HepG2 (cell line): ENCODE results near the gene NKX1-2. TPM values are rescaled to one million over a fixed set of nuclear protein-coding genes. Genes with fewer than 3 reads are reported as not detected.

Source experiments
- GZF1 ChIP-seq: sonication (generic); formaldehyde crosslinking; IDR thresholded peaks from 2 replicates; pipeline ENCODE4 v1.5.1; 2020; ENCODE audit warnings: mild to moderate bottlenecking, missing genetic modification reagents
- JUND ChIP-seq: sonication (generic); formaldehyde crosslinking; IDR thresholded peaks from 2 replicates; pipeline ENCODE4 v1.8.0; 2022; ENCODE audit warnings: mild to moderate bottlenecking, missing genetic modification reagents
- KDM4B ChIP-seq: sonication (generic); formaldehyde crosslinking; IDR thresholded peaks from 2 replicates; pipeline ENCODE4 v1.4.0; 2020; ENCODE audit warnings: missing genetic modification reagents
- NRL ChIP-seq: sonication (generic); formaldehyde crosslinking; IDR thresholded peaks from 2 replicates; pipeline ENCODE4 v1.5.0; 2020; ENCODE audit warnings: missing genetic modification reagents, mild to moderate bottlenecking, moderate library complexity, borderline replicate concordance
- PHF5A ChIP-seq: IDR thresholded peaks from one replicate; pipeline ENCODE4 v1.6.1; 2018; ENCODE audit warnings: low read depth, missing genetic modification reagents; ENCODE audit not compliant: unreplicated experiment
- POLR2AphosphoS5 ChIP-seq: IDR thresholded peaks from 2 replicates; pipeline ENCODE4 v1.6.1; 2012; ENCODE audit warnings: low read depth, low read length
- RAD21 ChIP-seq: fragments of 450-650 bp; formaldehyde crosslinking; IDR thresholded peaks from 2 replicates; pipeline ENCODE4 v1.5.0; 2020; ENCODE audit warnings: mild to moderate bottlenecking
- RXRA ChIP-seq: sonication (generic); formaldehyde crosslinking; IDR thresholded peaks from 2 replicates; pipeline ENCODE4 v1.5.1; 2020; ENCODE audit warnings: missing genetic modification reagents
- SKI ChIP-seq: fragments of 450-650 bp; IDR thresholded peaks from one replicate; pipeline ENCODE4 v1.6.1; 2018; ENCODE audit warnings: mild to moderate bottlenecking; ENCODE audit not compliant: partially characterized antibody
- SMARCC2 ChIP-seq: fragments of 450-650 bp; IDR thresholded peaks from 2 replicates; pipeline ENCODE4 v1.6.1; 2017; ENCODE audit warnings: antibody characterized with exemption, mild to moderate bottlenecking
- SOX6 ChIP-seq, 2 experiments: fragments of 450-650 bp in 1 of 2; sonication (generic) in 1 of 2; formaldehyde crosslinking in 1 of 2; IDR thresholded peaks; 2 replicates each; pipeline versions ENCODE4 v1.4.0 to v1.6.1; 2017 to 2020; ENCODE audit warnings: antibody characterized with exemption in 1 of 2, mild to moderate bottlenecking in 1 of 2, missing genetic modification reagents in 1 of 2
- TAF1 ChIP-seq: sonication (generic); formaldehyde crosslinking; IDR thresholded peaks from 2 replicates; pipeline ENCODE4 v1.4.0; 2020; ENCODE audit warnings: missing genetic modification reagents
- TOE1 ChIP-seq: sonication (generic); formaldehyde crosslinking; IDR thresholded peaks from 2 replicates; pipeline ENCODE4 v1.4.0; 2020; ENCODE audit warnings: mild to moderate bottlenecking, missing genetic modification reagents
- ZNF317 ChIP-seq: sonication (generic); formaldehyde crosslinking; IDR thresholded peaks from 2 replicates; pipeline ENCODE4 v1.5.0; 2020; ENCODE audit warnings: mild to moderate bottlenecking, missing genetic modification reagents
- ZNF362 ChIP-seq: sonication (generic); formaldehyde crosslinking; IDR thresholded peaks from 2 replicates; pipeline ENCODE4 v1.4.0; 2020; ENCODE audit warnings: missing genetic modification reagents, mild to moderate bottlenecking, borderline replicate concordance
- ZNF460 ChIP-seq: sonication (generic); formaldehyde crosslinking; IDR thresholded peaks from 2 replicates; pipeline ENCODE4 v1.5.1; 2020; ENCODE audit warnings: missing genetic modification reagents, mild to moderate bottlenecking, borderline replicate concordance
- ZNF501 ChIP-seq: sonication (generic); formaldehyde crosslinking; IDR thresholded peaks from 2 replicates; pipeline ENCODE4 v1.5.1; 2020; ENCODE audit warnings: mild to moderate bottlenecking, moderate library complexity, missing genetic modification reagents
- ZNF547 ChIP-seq: sonication (generic); formaldehyde crosslinking; IDR thresholded peaks from 2 replicates; pipeline ENCODE4 v1.5.1; 2020; ENCODE audit warnings: mild to moderate bottlenecking, missing genetic modification reagents
- ZNF639 ChIP-seq: conservative IDR thresholded peaks from 2 replicates; pipeline ENCODE4 v1.6.1; 2018; ENCODE audit warnings: missing genetic modification reagents
- ZNF7 ChIP-seq: IDR thresholded peaks from 2 replicates; pipeline ENCODE4 v1.6.1; 2016; ENCODE audit warnings: missing biosample characterization, missing genetic modification reagents
- ZNF773 ChIP-seq: sonication (generic); formaldehyde crosslinking; IDR thresholded peaks from 2 replicates; pipeline ENCODE4 v1.4.0; 2020; ENCODE audit warnings: missing genetic modification reagents, borderline replicate concordance
- polyA plus RNA-seq, 8 experiments: library from polyadenylated mRNA; depleted of rRNA in 3 of 8; stranded (reverse) in 7 of 8; unstranded in 1 of 8; fragments of >200 nt; fragmentation: Illumina TruSeq in 4 of 8; extraction: Trizol in 4 of 8; gene quantifications; 2 replicates each; pipeline versions ENCODE4 v1.2.1 to v1.2.3, GENCODE V29; 2011 to 2016; ENCODE audit warnings: low read depth in 4 of 8, missing spikeins in 1 of 8, mixed read lengths in 1 of 8; ENCODE audit not compliant: insufficient read depth in 1 of 8
- total RNA-seq, 5 experiments: library from RNA; depleted of rRNA; stranded (reverse); fragments of >200 nt; fragmentation: Illumina TruSeq; extraction: Trizol; gene quantifications; 2 replicates each; pipeline ENCODE4 v1.2.3, GENCODE V29; 2016; ENCODE audit warnings: low read depth in 1 of 5
- TF ChIP-seq, protein P1 (sequence below): IDR thresholded peaks from 2 replicates; pipeline ENCODE4 v1.6.1; 2018; ENCODE audit warnings: missing genetic modification reagents

Gene NKX1-2
- total and polyA plus RNA-seq, 2 of the 13 experiments (the other 11 are each of a cell fraction or from before 2014, with no cell fraction given) = not detected

- TF ChIP-seq JUND (CRISPR knock-in tag) (0 out of 2 replicates have a peak, but pooled peaks have one; percentile 25), SMARCC2 (no peak), ZNF7 (CRISPR knock-in tag) (no peak), RAD21 (CRISPR knock-in tag) (peak; percentile 39), ZNF773 (CRISPR knock-in tag) (no peak; the same call in 1 of the 2 replicates), ZNF547 (CRISPR knock-in tag) (no peak; the same call in 1 of the 2 replicates), GZF1 (CRISPR knock-in tag) (no peak), SOX6 (IDR thresholded peaks at IDR 0.05) (no peak), SOX6 (CRISPR knock-in tag; IDR thresholded peaks at IDR 0.05) (0 out of 2 replicates have a peak, but pooled peaks have one; percentile 14), SKI (peak; percentile 30), ZNF460 (no peak), ZNF639 (0 out of 2 replicates have a peak, but pooled peaks have one; percentile 10), RXRA (CRISPR knock-in tag) (peak; percentile 55), PHF5A (CRISPR knock-in tag) (peak; percentile 33), ZNF501 (CRISPR knock-in tag) (peak; percentile 52; the same call in 1 of the 2 replicates), TAF1 (CRISPR knock-in tag) (peak; percentile 61; the same call in 1 of the 2 replicates), TOE1 (CRISPR knock-in tag) (no peak), ZNF362 (CRISPR knock-in tag) (no peak), ZNF317 (CRISPR knock-in tag) (no peak), KDM4B (CRISPR knock-in tag) (no peak), NRL (no peak), POLR2AphosphoS5 (peak; percentile 55)
- TF ChIP-seq, protein P1, sequence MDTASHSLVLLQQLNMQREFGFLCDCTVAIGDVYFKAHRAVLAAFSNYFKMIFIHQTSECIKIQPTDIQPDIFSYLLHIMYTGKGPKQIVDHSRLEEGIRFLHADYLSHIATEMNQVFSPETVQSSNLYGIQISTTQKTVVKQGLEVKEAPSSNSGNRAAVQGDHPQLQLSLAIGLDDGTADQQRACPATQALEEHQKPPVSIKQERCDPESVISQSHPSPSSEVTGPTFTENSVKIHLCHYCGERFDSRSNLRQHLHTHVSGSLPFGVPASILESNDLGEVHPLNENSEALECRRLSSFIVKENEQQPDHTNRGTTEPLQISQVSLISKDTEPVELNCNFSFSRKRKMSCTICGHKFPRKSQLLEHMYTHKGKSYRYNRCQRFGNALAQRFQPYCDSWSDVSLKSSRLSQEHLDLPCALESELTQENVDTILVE (CRISPR knock-in tag) = no peak
Observed at GRCh38 chr10:124461642-124462347, 12.0 kb upstream of the NKX1-2 start, which contains the start of gene LHPP (continued).
